Brain microvascular endothelial cell (primary cell): Measurements from ENCODE around the gene CERS5.
A peak's percentile ranks its signal among the peaks of the same experiment; 100 is the strongest.

Experiments
- DNase-seq: peaks from one replicate; pipeline ENCODE4 v3.0.0-alpha.2; 2020
- H3K27ac ChIP-seq: fragments of 250-450 bp; sonication (Bioruptor Pico); 2 replicates; pipeline ENCODE4 v1.5.1; 2020; ENCODE audit warnings: mild to moderate bottlenecking, moderate library complexity
- H3K27me3 ChIP-seq: fragments of 250-450 bp; sonication (Bioruptor Pico); replicated peaks from 2 replicates; pipeline ENCODE4 v1.5.1; 2020; ENCODE audit warnings: mild to moderate bottlenecking
- H3K36me3 ChIP-seq: fragments of 250-450 bp; sonication (Bioruptor Pico); replicated peaks from 2 replicates; pipeline ENCODE4 v1.5.1; 2020; ENCODE audit warnings: mild to moderate bottlenecking
- H3K4me3 ChIP-seq: 2 replicates; pipeline ENCODE4 v1.5.1; 2011; ENCODE audit warnings: low read depth, mild to moderate bottlenecking, control low read depth, low read length, moderate library complexity
- in situ Hi-C: cut with HindIII; loops from 2 replicates; pipeline ENCODE4 v1.10.0; 2017; ENCODE audit warnings: low sequenced_read_pairs, low pct_ligation_motif_present
- TF ChIP-seq, protein P1 (sequence below): IDR thresholded peaks from 2 replicates; pipeline ENCODE4 v1.5.1; 2011; ENCODE audit warnings: low read depth, mild to moderate bottlenecking, moderate library complexity, low read length, control low read depth, inconsistent platforms; ENCODE audit errors: missing control alignments

Gene CERS5

GRCh38 chr12:50200552-50201273 lies 33.5 kb upstream of the CERS5 start:
- no peaks in the 10 kb centered on the region for H3K27me3 ChIP-seq
- no peak overlapping the region for H3K4me3 ChIP-seq
- peaks cover 73% of the 10 kb centered on the region for H3K36me3 ChIP-seq
- DNase-seq, result peak; percentile 85
- H3K27ac ChIP-seq, result peak overlapping the region; percentile 82
- in situ Hi-C loops, result no loop called here
- TF ChIP-seq, protein P1, sequence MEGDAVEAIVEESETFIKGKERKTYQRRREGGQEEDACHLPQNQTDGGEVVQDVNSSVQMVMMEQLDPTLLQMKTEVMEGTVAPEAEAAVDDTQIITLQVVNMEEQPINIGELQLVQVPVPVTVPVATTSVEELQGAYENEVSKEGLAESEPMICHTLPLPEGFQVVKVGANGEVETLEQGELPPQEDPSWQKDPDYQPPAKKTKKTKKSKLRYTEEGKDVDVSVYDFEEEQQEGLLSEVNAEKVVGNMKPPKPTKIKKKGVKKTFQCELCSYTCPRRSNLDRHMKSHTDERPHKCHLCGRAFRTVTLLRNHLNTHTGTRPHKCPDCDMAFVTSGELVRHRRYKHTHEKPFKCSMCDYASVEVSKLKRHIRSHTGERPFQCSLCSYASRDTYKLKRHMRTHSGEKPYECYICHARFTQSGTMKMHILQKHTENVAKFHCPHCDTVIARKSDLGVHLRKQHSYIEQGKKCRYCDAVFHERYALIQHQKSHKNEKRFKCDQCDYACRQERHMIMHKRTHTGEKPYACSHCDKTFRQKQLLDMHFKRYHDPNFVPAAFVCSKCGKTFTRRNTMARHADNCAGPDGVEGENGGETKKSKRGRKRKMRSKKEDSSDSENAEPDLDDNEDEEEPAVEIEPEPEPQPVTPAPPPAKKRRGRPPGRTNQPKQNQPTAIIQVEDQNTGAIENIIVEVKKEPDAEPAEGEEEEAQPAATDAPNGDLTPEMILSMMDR, result no peak

DNA sequence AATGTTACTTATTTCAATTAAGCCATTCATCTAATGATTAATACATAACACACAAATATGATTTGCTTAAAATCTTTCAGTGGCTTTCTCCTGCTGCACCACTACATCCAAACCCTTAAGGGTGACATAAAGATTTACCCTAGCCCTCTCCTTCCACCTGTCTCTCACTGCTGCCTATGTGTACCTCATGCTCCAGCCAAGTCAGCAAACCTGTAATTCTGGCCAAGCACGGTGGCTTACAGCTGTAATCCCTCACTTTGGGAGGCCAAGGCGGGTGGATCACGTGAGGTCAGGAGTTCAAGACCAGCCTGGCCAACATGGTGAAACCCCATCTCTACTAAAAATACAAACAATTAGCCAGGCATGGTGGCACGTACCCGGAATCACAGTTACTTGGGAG lies 31.7 kb upstream of the CERS5 start:
- Histone ChIP-seq H3K4me3 (no peak overlapping the region), H3K27me3 (no peaks in the 10 kb centered on the region), H3K36me3 (peaks cover 68% of the 10 kb centered on the region), H3K27ac (no peak overlapping the region)
- in situ Hi-C loops, result loop anchor here (25.0 kb wide), 1 partner anchor 237 kb away; the partner anchor contains the start of genes AQP2, AQP5 and AQP6
- TF ChIP-seq, protein P1, result no peak
- no peak for DNase-seq

DNA sequence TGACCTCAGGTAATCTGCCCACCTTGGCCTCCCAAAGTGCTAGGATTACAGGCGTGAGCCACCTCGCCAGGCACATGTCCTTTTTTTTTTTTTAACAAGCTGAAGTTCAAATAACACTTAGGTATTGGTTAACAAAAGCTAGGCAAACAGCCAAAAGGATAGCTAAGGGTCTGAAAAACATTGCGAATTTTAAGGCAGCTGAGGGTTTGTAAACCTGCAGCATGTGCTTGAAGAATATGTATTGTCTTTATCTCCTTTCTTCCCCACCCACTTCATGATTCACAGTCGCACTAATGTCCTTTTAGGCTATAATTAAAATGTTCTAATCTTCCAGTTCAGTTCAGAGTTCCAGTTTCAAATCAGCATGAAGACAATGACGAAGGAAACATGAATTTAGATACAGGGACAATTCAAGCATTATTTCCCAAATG lies 30.1 kb upstream of the CERS5 start:
- in situ Hi-C loops, result loop anchor here (25.0 kb wide), 1 partner anchor 235 kb away; the partner anchor contains the start of genes AQP2, AQP5 and AQP6
- Histone ChIP-seq H3K36me3 (peaks cover 64% of the 10 kb centered on the region), H3K27me3 (no peaks in the 10 kb centered on the region), H3K27ac (no peak overlapping the region), H3K4me3 (no peak overlapping the region)
- DNase-seq, result no peak
- TF ChIP-seq, protein P1, result no peak

DNA sequence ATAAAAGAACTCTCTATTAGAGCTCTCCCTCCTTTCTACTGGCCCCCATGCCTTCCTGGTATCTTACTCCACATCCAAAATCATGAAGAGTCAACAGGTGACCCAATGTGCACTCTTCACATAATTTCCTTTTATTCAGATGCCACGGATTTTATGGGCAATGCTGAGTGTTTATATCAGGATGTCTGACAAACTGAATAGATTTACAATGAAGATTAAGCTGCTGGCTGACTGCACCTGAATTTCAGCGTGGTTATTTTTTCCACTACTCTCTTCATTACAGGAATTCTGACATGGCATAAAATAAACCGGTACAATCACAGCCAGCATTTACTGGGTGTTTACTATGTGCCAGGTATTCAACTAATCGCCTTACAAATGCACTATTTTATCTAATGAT lies 29.4 kb upstream of the CERS5 start:
- TF ChIP-seq, protein P1, result no peak
- Histone ChIP-seq H3K4me3 (no peak overlapping the region), H3K27ac (no peak overlapping the region), H3K36me3 (peaks cover 71% of the 10 kb centered on the region), H3K27me3 (no peaks in the 10 kb centered on the region)
- no peak for DNase-seq
- in situ Hi-C loops, result loop anchor here (25.0 kb wide), 1 partner anchor 234 kb away; the partner anchor contains the start of genes AQP2, AQP5 and AQP6

- in situ Hi-C loops, result loop anchor here (25.0 kb wide), 1 partner anchor 234 kb away; the partner anchor contains the start of genes AQP2, AQP5 and AQP6
- Histone ChIP-seq H3K27me3 (no peaks in the 10 kb centered on the region), H3K4me3 (no peak overlapping the region), H3K27ac (no peak overlapping the region), H3K36me3 (peaks cover 77% of the 10 kb centered on the region)
- DNase-seq, result no peak
- TF ChIP-seq, protein P1, result no peak
Observed at GRCh38 chr12:50195832-50196231, 28.7 kb upstream of the CERS5 start.
